Measurements from ENCODE around the gene GDAP2. TPM values are rescaled to one million over a fixed set of nuclear protein-coding genes. Genes with fewer than 3 reads are reported as not detected.
A peak's percentile ranks its signal among the peaks of the same experiment; 100 is the strongest.

Gene GDAP2
- total RNA-seq, 1 donor from 2014 or later = 31.6 TPM

GRCh38 chr1:117932576-117932975 is 3.2 kb upstream of the GDAP2 start:
- DNase-seq (ENCODE audit: low read depth) = no peak
- peaks cover 12% of the 10 kb centered on the region for H3K4me1 ChIP-seq (ENCODE audit: insufficient read depth, low read length)
- peaks cover 4% of the 10 kb centered on the region for H3K36me3 ChIP-seq (ENCODE audit: insufficient read depth, low read length)
- Mint-ChIP-seq H3K4me1 (ENCODE audit: low read depth, unreplicated experiment) (peaks cover 16% of the 10 kb centered on the region), H3K27ac (ENCODE audit: unreplicated experiment) (no peak overlapping the region), H3K36me3 (ENCODE audit: low read depth, unreplicated experiment) (peaks cover 2% of the 10 kb centered on the region), H3K4me3 (ENCODE audit: unreplicated experiment) (no peak overlapping the region), H3K27me3 (ENCODE audit: low read depth, unreplicated experiment) (no peaks in the 10 kb centered on the region), H3K9me3 (ENCODE audit: unreplicated experiment) (no peaks in the 10 kb centered on the region)
- peak overlapping the region; percentile 11 for H3K4me2 ChIP-seq (ENCODE audit: low read length)
- no peak for FAIRE-seq
- peaks cover 34% of the 10 kb centered on the region for H4K20me1 ChIP-seq (ENCODE audit: insufficient read depth, low read length)
- no peak overlapping the region for H3K9ac ChIP-seq (ENCODE audit: low read length)
- H3K79me2 ChIP-seq (ENCODE audit: insufficient read depth, low read length) = peaks cover 73% of the 10 kb centered on the region
- no peaks in the 10 kb centered on the region for H3K9me3 ChIP-seq (ENCODE audit: insufficient read depth, low read depth, low read length)
- H2AFZ ChIP-seq (ENCODE audit: low read depth, low read length) = no peak overlapping the region
- no peaks in the 10 kb centered on the region for H3K27me3 ChIP-seq (ENCODE audit: insufficient read depth, low read length)
- H3K27ac ChIP-seq (ENCODE audit: low read depth, low read length) = no peak overlapping the region
- H3K4me3 ChIP-seq (ENCODE audit: insufficient read depth, low read depth, low read length) = no peak overlapping the region
- no peak for TF ChIP-seq EZH2 (IDR thresholded peaks at IDR 0.05; ENCODE audit: insufficient read depth, low read length)
- no peak for TF ChIP-seq CTCF (IDR thresholded peaks at IDR 0.05; ENCODE audit: insufficient read depth, low read depth, low read length)

GRCh38 chr1:117930484-117930883 is 1.1 kb upstream of the GDAP2 start:
- Mint-ChIP-seq H3K27me3 (ENCODE audit: low read depth, unreplicated experiment) (no peaks in the 10 kb centered on the region), H3K4me3 (ENCODE audit: unreplicated experiment) (peak overlapping the region; percentile 98), H3K4me1 (ENCODE audit: low read depth, unreplicated experiment) (peaks cover 18% of the 10 kb centered on the region), H3K9me3 (ENCODE audit: unreplicated experiment) (no peaks in the 10 kb centered on the region), H3K27ac (ENCODE audit: unreplicated experiment) (peak overlapping the region; percentile 59), H3K36me3 (ENCODE audit: low read depth, unreplicated experiment) (peaks cover 2% of the 10 kb centered on the region)
- FAIRE-seq (no peak), DNase-seq (ENCODE audit: low read depth) (no peak)
- H3K27ac ChIP-seq (ENCODE audit: low read depth, low read length) = peak overlapping the region; percentile 7
- H2AFZ ChIP-seq (ENCODE audit: low read depth, low read length) = peak overlapping the region; percentile 96
- H3K9me3 ChIP-seq (ENCODE audit: insufficient read depth, low read depth, low read length) = no peaks in the 10 kb centered on the region
- H3K79me2 ChIP-seq (ENCODE audit: insufficient read depth, low read length) = peaks cover 94% of the 10 kb centered on the region
- peaks cover 46% of the 10 kb centered on the region for H4K20me1 ChIP-seq (ENCODE audit: insufficient read depth, low read length)
- H3K4me2 ChIP-seq (ENCODE audit: low read length) = peak overlapping the region; percentile 86
- TF ChIP-seq EZH2 (IDR thresholded peaks at IDR 0.05; ENCODE audit: insufficient read depth, low read length) = no peak
- peak overlapping the region; percentile 84 for H3K9ac ChIP-seq (ENCODE audit: low read length)
- H3K4me3 ChIP-seq (ENCODE audit: insufficient read depth, low read depth, low read length) = peak overlapping the region; percentile 96
- no peaks in the 10 kb centered on the region for H3K27me3 ChIP-seq (ENCODE audit: insufficient read depth, low read length)
- peaks cover 12% of the 10 kb centered on the region for H3K4me1 ChIP-seq (ENCODE audit: insufficient read depth, low read length)
- no peaks in the 10 kb centered on the region for H3K36me3 ChIP-seq (ENCODE audit: insufficient read depth, low read length)

- H4K20me1 ChIP-seq (ENCODE audit: insufficient read depth, low read length) = peaks cover 47% of the 10 kb centered on the region
- peaks cover 12% of the 10 kb centered on the region for H3K4me1 ChIP-seq (ENCODE audit: insufficient read depth, low read length)
- peaks cover 18% of the 10 kb centered on the region for H3K4me1 Mint-ChIP-seq (ENCODE audit: low read depth, unreplicated experiment)
- FAIRE-seq (no peak), DNase-seq (ENCODE audit: low read depth) (peak; percentile 1)
- peak overlapping the region; percentile 96 for H3K4me3 ChIP-seq (ENCODE audit: insufficient read depth, low read depth, low read length)
- no peaks in the 10 kb centered on the region for H3K27me3 ChIP-seq (ENCODE audit: insufficient read depth, low read length)
- H3K4me3 Mint-ChIP-seq (ENCODE audit: unreplicated experiment) = peak overlapping the region; percentile 98
- H3K79me2 ChIP-seq (ENCODE audit: insufficient read depth, low read length) = peaks cover 94% of the 10 kb centered on the region
- H3K27ac Mint-ChIP-seq (ENCODE audit: unreplicated experiment) = peak overlapping the region; percentile 59
- peak overlapping the region; percentile 86 for H3K4me2 ChIP-seq (ENCODE audit: low read length)
- no peaks in the 10 kb centered on the region for H3K9me3 ChIP-seq (ENCODE audit: insufficient read depth, low read depth, low read length)
- TF ChIP-seq CTCF (IDR thresholded peaks at IDR 0.05; ENCODE audit: insufficient read depth, low read depth, low read length) (no peak), EZH2 (IDR thresholded peaks at IDR 0.05; ENCODE audit: insufficient read depth, low read length) (no peak)
- peaks cover 2% of the 10 kb centered on the region for H3K36me3 Mint-ChIP-seq (ENCODE audit: low read depth, unreplicated experiment)
- H3K9me3 Mint-ChIP-seq (ENCODE audit: unreplicated experiment) = no peaks in the 10 kb centered on the region
- peak overlapping the region; percentile 7 for H3K27ac ChIP-seq (ENCODE audit: low read depth, low read length)
- H3K36me3 ChIP-seq (ENCODE audit: insufficient read depth, low read length) = no peaks in the 10 kb centered on the region
- peak overlapping the region; percentile 84 for H3K9ac ChIP-seq (ENCODE audit: low read length)
- H3K27me3 Mint-ChIP-seq (ENCODE audit: low read depth, unreplicated experiment) = no peaks in the 10 kb centered on the region
- peak overlapping the region; percentile 96 for H2AFZ ChIP-seq (ENCODE audit: low read depth, low read length)
Measured at GRCh38 chr1:117930173-117930447, 689 bp upstream of the GDAP2 start.

Measured in astrocyte (in vitro differentiated cells and primary cell).